HepG2 (cell line): ENCODE data around the gene CDH23. TPM values are rescaled to one million over a fixed set of nuclear protein-coding genes. Genes with fewer than 3 reads are reported as not detected.

ENCODE experiments used
- ATAC-seq: fragments of 200-7000 bp; cut with Tn5 transposase; 3 replicates; pipeline ENCODE4 v1.9.1; 2020; ENCODE audit warnings: mild to moderate bottlenecking, moderate library complexity
- BruUV-seq: library from RNA; stranded (reverse); fragments of 400-500 nt; replicated peaks from 2 replicates; lab custom pipeline; 2021; lab: Mats Ljungman, UMichigan
- CTCF ChIA-PET: fragments of 300-600 bp; formaldehyde crosslinking; extraction: SDS; loops from one replicate; lab custom pipeline; 2021; ENCODE audit warnings: low total read pairs, inconsistent platforms, low intra/inter-chr PET ratio; lab: Yijun Ruan, JAX
- POLR2A ChIA-PET: fragments of 350-600 bp; sonication (Branson Sonifier 250); formaldehyde crosslinking; loops from one replicate; lab custom pipeline; 2020; ENCODE audit warnings: antibody characterized with exemption, inconsistent platforms; lab: Yijun Ruan, JAX
- DNase-seq: peaks from one replicate; pipeline ENCODE4 v3.0.0-alpha.2; 2015; ENCODE audit warnings: low spot score
- FAIRE-seq: peaks from 3 replicates; lab custom pipeline; 2011; peaks lifted over from hg19 to GRCh38; lab: Jason Lieb, UNC
- H2AFZ ChIP-seq: one replicate; pipeline ENCODE4 v1.6.1; 2011; ENCODE audit warnings: low read length, inconsistent platforms
- H3K27ac ChIP-seq: fragments of 300-600 bp; 3 replicates; pipeline ENCODE4 v1.8.0; 2011; ENCODE audit warnings: mixed run types, mild to moderate bottlenecking, mixed read lengths, low read length, inconsistent platforms; ENCODE audit not compliant: insufficient read depth; ENCODE audit errors: extremely low read length
- H3K27me3 ChIP-seq, 2 experiments: fragments of 200-600 bp in 1 of 2; 2 replicates in 1 of 2; 3 replicates in 1 of 2; pipeline versions ENCODE4 v1.6.0 to v1.8.0; 2011; ENCODE audit warnings: low read length in 2 of 2, mild to moderate bottlenecking in 2 of 2, moderate library complexity in 2 of 2, inconsistent platforms in 1 of 2; ENCODE audit not compliant: insufficient read depth in 2 of 2, control insufficient read depth in 1 of 2
- H3K36me3 ChIP-seq, 2 experiments: fragments of 200-600 bp in 1 of 2; replicated peaks in 1 of 2; 2 replicates in 1 of 2; 3 replicates in 1 of 2; pipeline versions ENCODE4 v1.5.1 to v1.8.0; 2011; ENCODE audit warnings: low read length in 2 of 2, inconsistent platforms in 1 of 2; ENCODE audit not compliant: insufficient read depth in 2 of 2, control insufficient read depth in 1 of 2
- H3K4me1 ChIP-seq: 2 replicates; pipeline ENCODE4 v1.5.1; 2012; ENCODE audit warnings: low read length, inconsistent platforms; ENCODE audit not compliant: insufficient read depth
- H3K4me2 ChIP-seq: 2 replicates; pipeline ENCODE4 v1.6.0; 2011; ENCODE audit warnings: low read depth, low read length, inconsistent platforms
- H3K4me3 ChIP-seq, 3 experiments: fragments of 200-600 bp in 1 of 3; sonication (generic), shearing (Covaris generic) in 1 of 3; replicated peaks in 1 of 3; 2 replicates each; pipeline ENCODE4 v1.5.1; 2011 to 2016; ENCODE audit warnings: low read length in 3 of 3, inconsistent platforms in 2 of 3, low read depth in 2 of 3, mild to moderate bottlenecking in 2 of 3, control low read depth in 1 of 3, mixed read lengths in 1 of 3; ENCODE audit not compliant: insufficient read depth in 1 of 3
- H3K79me2 ChIP-seq: one replicate; pipeline ENCODE4 v1.6.1; 2011; ENCODE audit warnings: low read length, inconsistent platforms; ENCODE audit not compliant: insufficient read depth
- H3K9ac ChIP-seq: 2 replicates; pipeline ENCODE4 v1.6.0; 2011; ENCODE audit warnings: mild to moderate bottlenecking, low read depth, low read length, inconsistent platforms; ENCODE audit not compliant: insufficient read depth
- H3K9me3 ChIP-seq: 2 replicates; pipeline ENCODE4 v1.5.1; 2012; ENCODE audit warnings: mild to moderate bottlenecking, low read length
- H4K20me1 ChIP-seq: 2 replicates; pipeline ENCODE4 v1.6.0; 2011; ENCODE audit warnings: inconsistent platforms, mild to moderate bottlenecking, low read length, moderate library complexity; ENCODE audit not compliant: insufficient read depth
- ATM ChIP-seq: fragments of 450-650 bp; IDR thresholded peaks from 2 replicates; pipeline ENCODE4 v1.7.1; 2017; ENCODE audit warnings: mild to moderate bottlenecking, borderline replicate concordance
- CREB1 ChIP-seq, 2 experiments: fragments of 450-650 bp in 1 of 2; IDR thresholded peaks; 2 replicates each; pipeline ENCODE4 v1.6.1; 2016 to 2017; ENCODE audit warnings: control low read depth in 1 of 2, mild to moderate bottlenecking in 1 of 2, missing compliant biosample characterization in 1 of 2, missing genetic modification characterization in 1 of 2
- E2F2 ChIP-seq: sonication (generic); formaldehyde crosslinking; IDR thresholded peaks from 2 replicates; pipeline ENCODE4 v1.4.0; 2020; ENCODE audit warnings: missing genetic modification reagents, borderline replicate concordance
- EED ChIP-seq: sonication (generic); formaldehyde crosslinking; IDR thresholded peaks from 2 replicates; pipeline ENCODE4 v1.5.0; 2020; ENCODE audit warnings: mild to moderate bottlenecking, missing genetic modification reagents
- HINFP ChIP-seq: sonication (generic); formaldehyde crosslinking; IDR thresholded peaks from 2 replicates; pipeline ENCODE4 v1.4.0; 2020; ENCODE audit warnings: low read depth, mild to moderate bottlenecking, missing genetic modification reagents
- IKZF4 ChIP-seq: sonication (generic); formaldehyde crosslinking; IDR thresholded peaks from 2 replicates; pipeline ENCODE4 v1.5.1; 2020; ENCODE audit warnings: borderline replicate concordance, mild to moderate bottlenecking, low read depth, missing genetic modification reagents; ENCODE audit errors: not compliant biosample characterization
- MXI1 ChIP-seq: IDR thresholded peaks from 3 replicates; pipeline ENCODE4 v1.6.1; 2012; ENCODE audit warnings: low read depth, low read length, inconsistent platforms, borderline replicate concordance
- PAX8 ChIP-seq: sonication (generic); formaldehyde crosslinking; IDR thresholded peaks from 2 replicates; pipeline ENCODE4 v1.8.0; 2022; ENCODE audit warnings: mild to moderate bottlenecking, missing genetic modification reagents, borderline replicate concordance
- PLSCR1 ChIP-seq: sonication (generic); formaldehyde crosslinking; IDR thresholded peaks from 2 replicates; pipeline ENCODE4 v1.5.0; 2020; ENCODE audit warnings: missing genetic modification reagents, mild to moderate bottlenecking, borderline replicate concordance
- PRDM10 ChIP-seq: sonication (generic); formaldehyde crosslinking; IDR thresholded peaks from 2 replicates; pipeline ENCODE4 v1.4.0; 2020; ENCODE audit warnings: low read depth, missing genetic modification reagents
- PRPF4 ChIP-seq: fragments of 200-400 bp; formaldehyde crosslinking; IDR thresholded peaks from 2 replicates; pipeline ENCODE4 v1.6.1; 2016; ENCODE audit warnings: low read length, low read depth; ENCODE audit not compliant: poor library complexity, severe bottlenecking
- RBM39 ChIP-seq: fragments of 200-400 bp; formaldehyde crosslinking; IDR thresholded peaks from one replicate; pipeline ENCODE4 v1.6.1; 2018; ENCODE audit warnings: antibody characterized with exemption, mild to moderate bottlenecking, low read depth, low read length; ENCODE audit not compliant: poor library complexity, severe bottlenecking
- ZFP37 ChIP-seq: sonication (generic); formaldehyde crosslinking; IDR thresholded peaks from 2 replicates; pipeline ENCODE4 v1.4.0; 2020; ENCODE audit warnings: missing genetic modification reagents, borderline replicate concordance
- ZNF317 ChIP-seq: sonication (generic); formaldehyde crosslinking; IDR thresholded peaks from 2 replicates; pipeline ENCODE4 v1.5.0; 2020; ENCODE audit warnings: mild to moderate bottlenecking, missing genetic modification reagents
- ZNF841 ChIP-seq: sonication (generic); formaldehyde crosslinking; IDR thresholded peaks from 2 replicates; pipeline ENCODE4 v1.8.1; 2023; ENCODE audit warnings: missing genetic modification reagents, borderline replicate concordance
- WGBS: methylation state at CpG from one replicate; pipeline ENCODE4 v1.1.6; 2017; ENCODE audit warnings: low lambda C conversion rate; 5-methylcytosine and 5-hydroxymethylcytosine counted together
- in situ Hi-C: cut with HindIII; loops from 2 replicates; pipeline ENCODE4 v1.10.0; 2017; ENCODE audit warnings: low pct_unique_long_range_greater_than_20kb; ENCODE audit not compliant: extremely low pct_ligation_motif_present
- intact Hi-C: fragments of 100-400 bp; cut with micrococcal nuclease; formaldehyde crosslinking; loops from one replicate; pipeline ENCODE4 v1.10.0; 2022; ENCODE audit not compliant: unreplicated experiment
- polyA plus RNA-seq, 8 experiments: library from polyadenylated mRNA; depleted of rRNA in 3 of 8; stranded (reverse) in 7 of 8; unstranded in 1 of 8; fragments of >200 nt; fragmentation: Illumina TruSeq in 4 of 8; extraction: Trizol in 4 of 8; gene quantifications; 2 replicates each; pipeline versions ENCODE4 v1.2.1 to v1.2.3, GENCODE V29; 2011 to 2016; ENCODE audit warnings: low read depth in 4 of 8, missing spikeins in 1 of 8, mixed read lengths in 1 of 8; ENCODE audit not compliant: insufficient read depth in 1 of 8
- total RNA-seq, 5 experiments: library from RNA; depleted of rRNA; stranded (reverse); fragments of >200 nt; fragmentation: Illumina TruSeq; extraction: Trizol; gene quantifications; 2 replicates each; pipeline ENCODE4 v1.2.3, GENCODE V29; 2016; ENCODE audit warnings: low read depth in 1 of 5

CDH23 gene
- total and polyA plus RNA-seq, 2 of the 13 experiments (the other 11 are each of a cell fraction or from before 2014, with no cell fraction given), result 0.13 TPM; not detected in 1

GRCh38 chr10:71857934-71858890, 461.5 kb downstream of the CDH23 start:
- in situ Hi-C loops, result no loop called here
- TF ChIP-seq MXI1 (no peak), ZFP37 (CRISPR knock-in tag) (no peak), EED (CRISPR knock-in tag) (no peak), HINFP (CRISPR knock-in tag) (no peak), ATM (no peak), ZNF317 (CRISPR knock-in tag) (no peak), CREB1 (IDR thresholded peaks at IDR 0.05) (no peak), CREB1 (CRISPR knock-in tag; IDR thresholded peaks at IDR 0.05) (no peak), PAX8 (CRISPR knock-in tag) (no peak), ZNF841 (CRISPR knock-in tag) (no peak), PRDM10 (CRISPR knock-in tag) (no peak), IKZF4 (CRISPR knock-in tag) (no peak), PRPF4 (no peak), RBM39 (no peak), PLSCR1 (no peak), E2F2 (CRISPR knock-in tag) (no peak)

More at GRCh38 chr10:71857934-71858890, 461.5 kb downstream of the CDH23 start:
- no peaks in the 10 kb centered on the region for H3K79me2 ChIP-seq
- no peak overlapping the region for H3K27ac ChIP-seq
- DNase-seq (no peak), FAIRE-seq (no peak), ATAC-seq (no peak)
- no peak overlapping the region for H2AFZ ChIP-seq
- no TSS peak for BruUV-seq
- CTCF ChIA-PET, result no interaction called here
- intact Hi-C loops, result loop anchor here (5.0 kb wide), 1 partner anchor 34 kb away; no protein-coding TSS in a partner anchor
- POLR2A ChIA-PET, result no interaction called here
- H3K4me3 ChIP-seq, result no peak overlapping the region
- no peaks in the 10 kb centered on the region for H4K20me1 ChIP-seq
- no peak overlapping the region for H3K9ac ChIP-seq
- H3K4me2 ChIP-seq, result no peak overlapping the region
- H3K4me1 ChIP-seq, result peaks cover 31% of the 10 kb centered on the region
- H3K9me3 ChIP-seq, result no peaks in the 10 kb centered on the region
- H3K36me3 ChIP-seq, result no peaks in the 10 kb centered on the region
- 61% methylated on average over 12 of the region's 12 CpGs for WGBS
- H3K27me3 ChIP-seq, result peaks cover 3% of the 10 kb centered on the region in 2 experiments; a peak in 2 of 5 replicates
